Activated T-helper 1 cell treated with Interleukin-2 at 50 U/mL for 16 hours (primary cell): ENCODE measurements around the gene KL.

ENCODE experiments used
- DNase-seq: peaks from one replicate; pipeline ENCODE4 v3.0.0-alpha.2; 2020; ENCODE audit warnings: low read depth

KL gene

DNA sequence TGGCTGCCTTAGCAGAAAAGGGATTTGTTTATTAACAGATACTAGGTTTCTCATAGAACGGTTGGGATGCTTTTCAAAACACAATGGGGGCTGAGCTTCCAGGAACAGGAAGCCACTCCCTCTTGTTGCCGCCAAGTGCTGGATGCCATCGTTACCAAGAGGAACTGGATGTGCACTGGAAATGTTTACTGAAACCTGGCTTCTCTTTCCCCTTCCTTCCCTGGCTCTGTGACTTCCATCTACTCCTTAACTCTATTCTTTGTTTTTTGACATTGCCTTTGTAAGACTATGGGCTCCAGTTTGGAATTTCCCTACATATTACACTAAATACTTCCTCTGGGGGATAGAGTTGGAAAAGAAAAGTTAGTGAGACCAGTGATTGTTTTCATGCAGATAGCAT lies 11.7 kb upstream of the KL start:
- no peak for DNase-seq

- DNase-seq = no peak
Observed at GRCh38 chr13:33006134-33006533, 10.1 kb upstream of the KL start.

DNA sequence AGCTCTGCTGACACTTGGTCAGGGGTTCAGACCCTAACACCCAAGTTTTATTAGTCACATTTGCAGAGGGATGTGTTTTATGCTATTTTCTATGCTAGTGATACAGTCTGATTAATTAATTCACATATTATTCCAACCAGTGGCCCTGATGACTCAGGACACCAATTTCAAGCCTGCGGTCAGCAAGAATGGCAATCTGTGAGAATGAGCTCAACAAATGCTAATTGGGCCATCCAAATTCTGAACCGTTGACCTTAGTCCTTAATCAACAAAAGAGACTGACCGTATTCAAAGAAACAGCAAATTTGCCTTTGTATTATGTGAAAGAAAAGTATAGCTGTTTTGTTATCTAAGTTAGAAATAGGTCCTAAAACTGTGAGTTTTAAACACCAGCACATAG lies 9.6 kb upstream of the KL start:
- no peak for DNase-seq

DNA sequence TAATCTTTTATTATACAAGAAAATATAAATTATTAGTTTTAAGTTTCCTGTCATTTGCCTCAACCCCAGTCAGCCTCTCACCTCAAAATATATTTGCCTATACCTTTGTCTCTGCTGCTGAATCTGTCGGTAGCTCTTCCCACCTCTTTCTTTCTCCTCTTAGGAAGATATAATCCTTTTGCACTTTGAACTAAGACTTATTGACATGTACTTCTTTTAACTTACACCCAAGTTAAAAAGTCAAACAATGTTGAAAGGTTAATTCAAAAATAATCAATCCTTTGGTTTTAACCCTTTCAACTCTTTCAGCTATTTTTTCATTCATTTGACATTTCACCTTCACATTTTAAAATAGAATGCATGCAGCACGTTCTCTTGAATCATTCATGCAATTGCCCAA lies 9.0 kb upstream of the KL start:
- DNase-seq = no peak

- no peak for DNase-seq
Observed at GRCh38 chr13:33007950-33008349, 8.3 kb upstream of the KL start.

DNA sequence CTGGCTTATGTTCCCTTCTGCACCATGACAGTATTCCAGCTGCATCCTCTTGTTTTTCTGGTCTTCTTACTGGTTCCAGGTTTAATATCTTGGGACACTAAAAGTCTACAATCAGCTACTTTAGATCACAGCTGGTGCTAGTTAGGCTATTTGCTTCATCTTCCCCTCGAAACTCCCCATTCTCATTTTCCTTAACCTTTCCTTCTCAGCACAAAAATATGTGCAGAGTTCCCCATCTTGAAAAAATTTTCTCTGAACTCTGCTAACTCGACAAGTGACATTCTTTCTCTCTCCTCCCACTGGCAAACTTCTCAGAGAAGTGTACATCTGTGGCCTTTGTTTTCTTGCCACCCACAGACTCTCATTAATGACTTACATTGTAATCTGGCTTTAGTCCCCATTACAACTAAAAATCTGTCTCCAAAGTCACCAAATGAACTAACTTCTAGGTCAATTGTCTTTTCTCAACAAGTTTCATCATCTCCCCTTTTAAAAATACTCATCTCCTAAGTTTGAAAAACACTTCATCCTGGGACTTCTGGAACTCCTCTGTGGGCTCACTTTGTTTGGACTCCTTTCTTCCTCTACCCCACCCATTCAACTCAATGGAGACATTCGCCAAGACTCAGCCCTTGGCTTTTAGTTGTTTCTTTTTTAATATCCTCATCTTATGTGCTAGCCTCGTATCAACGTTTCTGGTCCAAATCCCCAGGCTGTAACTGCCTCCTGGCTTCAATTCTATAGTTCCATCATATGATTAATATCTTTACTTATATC lies 7.1 kb upstream of the KL start:
- DNase-seq = no peak

GRCh38 chr13:33011828-33012470 lies 4.3 kb upstream of the KL start:
- DNase-seq = no peak

DNA sequence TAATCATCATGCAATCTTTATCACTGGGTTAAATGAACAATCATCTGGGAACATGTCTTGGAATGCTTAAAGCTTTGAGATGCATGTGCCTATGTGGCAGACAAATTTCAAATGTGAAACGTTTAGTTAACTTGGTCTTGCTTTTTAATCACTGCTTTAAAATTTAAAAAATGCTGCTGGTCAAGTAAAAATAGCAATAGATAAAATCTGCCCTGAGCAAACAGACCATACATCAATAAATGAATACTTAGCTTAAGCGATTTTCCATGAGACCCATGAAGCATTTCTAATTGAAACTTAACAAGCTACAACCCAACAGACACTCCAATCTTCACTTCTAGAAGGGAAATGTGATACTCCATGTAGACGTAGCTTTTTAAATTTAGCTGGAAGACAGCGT lies 1.9 kb upstream of the KL start:
- DNase-seq = no peak

GRCh38 chr13:33015241-33015668 lies 968 bp upstream of the KL start:
- DNase-seq = no peak

- DNase-seq = no peak
Observed at GRCh38 chr13:33015791-33016323, 366 bp upstream of the KL start.

DNA sequence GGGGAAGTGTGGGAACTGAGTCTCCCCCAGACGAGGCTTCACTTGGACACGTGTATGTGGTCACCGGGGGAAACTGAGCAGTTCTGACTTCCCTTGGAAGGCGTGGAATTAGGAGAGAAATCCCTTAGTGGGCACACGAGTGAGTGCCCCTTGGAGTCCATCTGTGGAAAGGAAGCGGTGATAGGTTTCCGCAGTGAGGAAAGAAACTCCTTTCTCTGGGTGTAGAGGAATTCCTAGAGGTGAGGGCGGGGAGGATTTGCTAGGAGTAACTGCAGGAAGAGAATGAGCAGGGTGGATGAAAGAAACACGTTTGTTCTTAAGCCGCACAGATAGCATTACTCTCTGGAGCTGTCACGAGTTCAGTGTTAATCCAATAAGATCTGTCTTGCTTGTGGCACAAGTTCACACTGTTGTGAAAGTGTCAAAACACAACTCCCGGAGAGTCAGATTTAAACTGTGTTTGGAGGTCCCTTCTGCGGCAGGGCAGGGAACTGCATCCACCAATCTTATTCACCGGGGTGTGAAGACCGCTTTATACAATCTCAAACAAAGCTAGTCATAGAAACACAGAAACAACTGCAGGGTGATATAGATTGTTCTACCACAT lies 1.2 kb downstream of the KL start:
- DNase-seq = no peak

GRCh38 chr13:33018886-33019285 lies 2.7 kb downstream of the KL start:
- no peak for DNase-seq

GRCh38 chr13:33022986-33023385 lies 6.8 kb downstream of the KL start:
- no peak for DNase-seq

DNA sequence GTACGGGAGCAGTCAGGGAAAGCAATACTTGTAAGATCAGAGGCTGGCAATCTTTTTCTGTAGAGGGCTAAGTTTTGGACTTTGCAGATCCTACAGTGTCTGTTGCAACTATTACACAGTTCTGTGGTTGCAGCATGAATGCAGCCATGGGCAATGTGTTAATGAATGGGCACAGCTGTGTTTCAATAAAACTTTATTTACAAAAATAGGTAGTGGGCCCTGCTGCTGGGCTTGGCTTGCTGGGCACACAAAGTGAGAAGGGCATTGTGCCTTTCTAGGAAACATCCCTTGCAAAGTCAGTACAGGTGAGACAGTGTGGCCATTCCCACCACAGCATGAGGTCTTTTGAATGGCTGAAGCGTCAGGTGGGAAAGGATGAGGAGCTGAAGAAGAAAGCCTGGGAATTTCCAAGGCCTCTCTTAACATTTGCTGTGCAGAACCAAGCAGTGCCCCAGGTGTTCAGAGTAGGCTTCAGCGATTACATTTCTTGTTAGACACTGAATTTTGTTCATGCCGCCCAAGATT lies 9.1 kb downstream of the KL start:
- DNase-seq = no peak

GRCh38 chr13:33026489-33027152 lies 10.4 kb downstream of the KL start:
- DNase-seq = no peak

DNA sequence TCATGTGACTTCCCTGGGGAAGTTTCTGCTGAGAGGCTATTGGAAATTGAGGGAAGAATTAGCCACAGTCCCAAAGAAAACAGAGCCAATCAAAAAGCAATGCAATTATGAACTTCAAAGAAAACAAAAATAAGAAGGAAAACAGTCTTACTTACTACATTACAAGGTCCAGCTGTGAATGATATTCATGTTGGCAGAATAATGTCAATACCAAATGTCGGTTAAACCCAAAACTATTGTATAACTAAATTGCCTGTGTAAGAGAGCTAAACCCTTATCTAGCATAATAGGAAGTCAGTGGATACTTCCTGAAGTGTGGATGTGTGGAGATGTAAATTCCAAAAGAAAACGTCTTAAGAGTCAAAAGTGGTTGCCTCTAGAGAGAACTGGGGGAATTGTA lies 12.4 kb downstream of the KL start:
- no peak for DNase-seq

GRCh38 chr13:33031277-33031676 lies 15.1 kb downstream of the KL start:
- DNase-seq = no peak

DNA sequence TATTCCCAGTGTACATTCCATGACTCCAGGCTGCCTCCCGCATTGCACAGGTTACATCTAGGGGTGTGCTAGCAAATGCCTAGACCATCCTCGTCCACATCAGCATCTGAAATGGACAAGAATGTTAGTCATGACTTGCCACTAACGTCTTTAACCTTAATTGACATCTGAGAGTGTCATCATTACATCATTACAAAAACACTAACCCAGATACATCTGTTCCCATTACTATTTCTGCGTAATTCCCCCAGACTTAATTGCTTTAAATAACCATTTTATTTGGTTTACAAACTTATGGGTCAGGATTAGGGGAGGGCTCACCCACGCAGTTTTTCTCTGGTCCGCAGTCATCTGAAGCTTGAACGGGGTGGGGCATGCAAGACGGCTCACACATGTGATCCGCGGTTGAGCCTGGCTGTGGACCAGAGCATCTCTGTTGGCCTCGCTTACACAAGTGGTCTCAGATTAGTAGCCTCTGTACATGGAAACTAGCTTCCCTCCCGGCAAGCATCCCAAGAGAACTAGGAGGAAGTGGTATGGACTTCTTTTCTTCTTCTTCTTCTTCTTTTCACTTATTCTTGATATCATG lies 15.9 kb downstream of the KL start:
- DNase-seq = no peak

DNA sequence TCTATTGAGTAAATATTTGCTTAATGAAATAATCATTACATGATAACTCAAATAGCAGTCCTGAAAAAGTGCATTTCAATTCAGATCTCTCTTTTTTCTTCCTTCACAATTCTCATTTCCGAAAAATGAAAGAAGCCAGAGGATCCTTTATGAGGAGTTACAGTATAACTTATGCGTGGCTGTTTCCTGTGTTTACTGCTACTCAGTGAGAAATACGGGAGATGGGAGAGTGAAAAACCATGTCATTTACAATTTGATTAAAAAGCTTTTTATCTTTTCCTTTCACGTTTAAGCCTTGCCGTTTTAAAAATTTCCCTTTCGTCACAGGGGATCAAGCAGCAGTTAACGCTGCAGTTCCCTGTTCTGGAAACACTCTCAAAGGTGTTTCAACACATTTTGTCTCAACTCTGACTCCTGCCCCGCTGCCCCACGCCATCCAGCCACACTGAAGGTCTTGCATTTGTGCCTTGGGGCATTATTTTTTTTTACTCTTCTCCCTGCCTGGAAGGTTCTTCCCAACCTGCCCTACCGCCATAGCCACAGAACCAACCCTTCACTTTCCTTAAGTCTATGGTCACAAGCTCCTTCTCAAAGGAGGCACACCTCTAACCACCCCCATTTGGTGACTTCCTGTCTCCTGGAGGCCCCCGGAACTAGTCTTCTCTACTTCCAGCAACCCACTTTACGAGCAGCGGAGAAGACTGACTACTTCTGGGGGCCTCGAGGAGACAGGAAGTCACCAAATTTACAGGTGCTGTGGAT lies 17.0 kb downstream of the KL start:
- DNase-seq = no peak

DNA sequence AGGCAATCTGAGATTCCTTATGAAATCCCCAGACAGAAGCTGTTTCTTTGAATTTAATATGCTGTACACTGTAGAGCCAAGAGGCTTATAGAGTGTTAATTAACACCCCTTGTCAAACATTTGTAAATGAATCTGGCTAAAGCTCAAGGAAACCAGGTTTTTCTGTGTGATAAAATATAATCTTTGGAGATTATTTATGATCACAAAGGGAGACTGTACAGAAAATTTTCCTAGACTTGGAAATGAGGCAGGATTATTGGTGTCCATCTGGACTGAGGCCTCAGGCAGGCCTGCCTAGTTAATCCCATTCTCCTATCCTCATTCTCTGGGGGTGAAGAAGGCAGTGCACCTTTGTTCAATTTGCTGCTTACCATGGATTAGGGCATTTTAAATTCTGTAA lies 17.8 kb downstream of the KL start:
- no peak for DNase-seq

- DNase-seq = no peak
Observed at GRCh38 chr13:33034882-33035520, 18.8 kb downstream of the KL start.
